Neural cell (in vitro differentiated cells): ENCODE results near the gene ANP32E. TPM values are rescaled to one million over a fixed set of nuclear protein-coding genes. Genes with fewer than 3 reads are reported as not detected.

Experiments
- H2AFZ ChIP-seq: fragments of 200-600, 300-800 bp; sonication (generic), shearing (Covaris generic); 2 replicates; pipeline ENCODE4 v1.6.0; 2014; ENCODE audit warnings: low read depth, mild to moderate bottlenecking, antibody characterized with exemption, low read length, moderate library complexity
- H3F3A ChIP-seq: fragments of 200-600 bp; shearing (Covaris generic); 2 replicates; pipeline ENCODE4 v1.6.1; 2016; ENCODE audit warnings: mild to moderate bottlenecking, moderate library complexity, mixed read lengths, antibody characterized with exemption, low read length; ENCODE audit not compliant: insufficient read depth, poor library complexity, severe bottlenecking
- H3K27ac ChIP-seq: fragments of 200-600, 300-800 bp; sonication (generic), shearing (Covaris generic); 2 replicates; pipeline ENCODE4 v1.5.1; 2014; ENCODE audit warnings: mild to moderate bottlenecking, low read length, moderate library complexity
- H3K27me3 ChIP-seq: fragments of 300-800, 200-600 bp; sonication (generic), shearing (Covaris generic); 2 replicates; pipeline ENCODE4 v1.6.0; 2014; ENCODE audit warnings: mild to moderate bottlenecking, low read depth, low read length, moderate library complexity; ENCODE audit not compliant: insufficient read depth
- H3K36me3 ChIP-seq: fragments of 300-800, 200-600 bp; sonication (generic), shearing (Covaris generic); 2 replicates; pipeline ENCODE4 v1.5.1; 2014; ENCODE audit warnings: mild to moderate bottlenecking, antibody characterized with exemption, low read length, moderate library complexity; ENCODE audit not compliant: insufficient read depth
- H3K4me2 ChIP-seq: fragments of 300-800, 200-600 bp; sonication (generic), shearing (Covaris generic); 2 replicates; pipeline ENCODE4 v1.6.0; 2014; ENCODE audit warnings: mild to moderate bottlenecking, low read length
- H3K4me3 ChIP-seq: fragments of 300-800, 200-600 bp; sonication (generic), shearing (Covaris generic); 2 replicates; pipeline ENCODE4 v1.5.1; 2014; ENCODE audit warnings: mild to moderate bottlenecking, low read length, moderate library complexity
- H3K79me2 ChIP-seq: fragments of 200-600 bp; shearing (Covaris generic); replicated peaks from 2 replicates; pipeline ENCODE4 v1.6.0; 2014; ENCODE audit warnings: mild to moderate bottlenecking, low read length, moderate library complexity; ENCODE audit not compliant: insufficient read depth
- H3K9ac ChIP-seq: fragments of 300-800, 200-600 bp; sonication (generic), shearing (Covaris generic); 2 replicates; pipeline ENCODE4 v1.6.1; 2016; ENCODE audit warnings: mild to moderate bottlenecking, low read length, mixed read lengths
- H3K9me2 ChIP-seq: fragments of 200-600 bp; shearing (Covaris generic); 2 replicates; pipeline ENCODE4 v1.6.1; 2016; ENCODE audit warnings: mild to moderate bottlenecking, low read length, mixed read lengths; ENCODE audit not compliant: insufficient read depth
- H3K9me3 ChIP-seq: fragments of 200-600, 300-800 bp; sonication (generic), shearing (Covaris generic); 2 replicates; pipeline ENCODE4 v1.6.1; 2016; ENCODE audit warnings: mild to moderate bottlenecking, mixed run types, low read length, moderate library complexity, mixed read lengths
- H4K20me1 ChIP-seq: fragments of 200-600 bp; shearing (Covaris generic); 2 replicates; pipeline ENCODE4 v1.6.1; 2016; ENCODE audit warnings: mild to moderate bottlenecking, mixed run types; ENCODE audit not compliant: insufficient read depth
- CTCF ChIP-seq: fragments of 450-650 bp; IDR thresholded peaks from 2 replicates; pipeline ENCODE4 v1.5.1; 2014; ENCODE audit warnings: antibody characterized with exemption, mild to moderate bottlenecking, moderate library complexity; ENCODE audit not compliant: poor library complexity, severe bottlenecking
- EP300 ChIP-seq: fragments of 450-650 bp; conservative IDR thresholded peaks from 2 replicates; pipeline ENCODE4 v1.6.1; 2014; ENCODE audit warnings: antibody characterized with exemption, mild to moderate bottlenecking, moderate library complexity; ENCODE audit not compliant: poor library complexity, severe bottlenecking
- EZH2 ChIP-seq: fragments of 200-600, 300-800 bp; shearing (Covaris generic), sonication (generic); IDR thresholded peaks from 2 replicates; pipeline ENCODE4 v1.6.1; 2014; ENCODE audit warnings: antibody characterized with exemption, low read length, borderline replicate concordance, mild to moderate bottlenecking; ENCODE audit not compliant: insufficient read depth, poor library complexity, severe bottlenecking
- MXI1 ChIP-seq: fragments of 450-650 bp; conservative IDR thresholded peaks from 2 replicates; pipeline ENCODE4 v1.6.1; 2014; ENCODE audit warnings: antibody characterized with exemption, mild to moderate bottlenecking; ENCODE audit not compliant: poor library complexity, severe bottlenecking
- POLR2AphosphoS5 ChIP-seq: IDR thresholded peaks from 2 replicates; pipeline ENCODE4 v1.6.1; 2012
- RAD21 ChIP-seq: fragments of 450-650 bp; conservative IDR thresholded peaks from 2 replicates; pipeline ENCODE4 v1.6.1; 2014; ENCODE audit warnings: antibody characterized with exemption, mild to moderate bottlenecking, moderate library complexity
- REST ChIP-seq: IDR thresholded peaks from 2 replicates; pipeline ENCODE4 v1.6.1; 2012; ENCODE audit warnings: borderline replicate concordance
- SMC3 ChIP-seq: fragments of 450-650 bp; conservative IDR thresholded peaks from 2 replicates; pipeline ENCODE4 v1.6.1; 2014; ENCODE audit warnings: antibody characterized with exemption, mild to moderate bottlenecking, moderate library complexity; ENCODE audit not compliant: poor library complexity
- TAF1 ChIP-seq: IDR thresholded peaks from 2 replicates; pipeline ENCODE4 v1.6.1; 2012; ENCODE audit warnings: low read depth
- polyA plus RNA-seq: library from polyadenylated mRNA; depleted of rRNA; stranded (reverse); fragments of >200 nt; gene quantifications from 2 replicates; pipeline ENCODE4 v1.2.3, GENCODE V29; 2014

Gene ANP32E
- polyA plus RNA-seq, 1 donor from 2014 or later = 17.9 TPM

- no peak overlapping the region for H3K4me3 ChIP-seq
- no peaks in the 10 kb centered on the region for H3K36me3 ChIP-seq
- no peaks in the 10 kb centered on the region for H3K27me3 ChIP-seq
- TF ChIP-seq EZH2 (no peak), RAD21 (no peak), REST (no peak), TAF1 (no peak), EP300 (no peak), CTCF (no peak), POLR2AphosphoS5 (no peak), MXI1 (no peak), SMC3 (no peak)
- no peaks in the 10 kb centered on the region for H3F3A ChIP-seq
- no peaks in the 10 kb centered on the region for H3K9me3 ChIP-seq
- H2AFZ ChIP-seq = no peak overlapping the region
- H4K20me1 ChIP-seq = no peaks in the 10 kb centered on the region
- no peaks in the 10 kb centered on the region for H3K9me2 ChIP-seq
- no peaks in the 10 kb centered on the region for H3K79me2 ChIP-seq
- no peak overlapping the region for H3K4me2 ChIP-seq
- no peak overlapping the region for H3K27ac ChIP-seq
- H3K9ac ChIP-seq = no peak overlapping the region
Measured at GRCh38 chr1:150261367-150261766, 25.5 kb upstream of the ANP32E start.

- no peak overlapping the region for H3K4me2 ChIP-seq
- no peak overlapping the region for H3K9ac ChIP-seq
- no peak overlapping the region for H2AFZ ChIP-seq
- no peak overlapping the region for H3K4me3 ChIP-seq
- H4K20me1 ChIP-seq = no peaks in the 10 kb centered on the region
- no peaks in the 10 kb centered on the region for H3F3A ChIP-seq
- no peaks in the 10 kb centered on the region for H3K9me3 ChIP-seq
- no peaks in the 10 kb centered on the region for H3K9me2 ChIP-seq
- no peaks in the 10 kb centered on the region for H3K27me3 ChIP-seq
- no peaks in the 10 kb centered on the region for H3K36me3 ChIP-seq
- TF ChIP-seq SMC3 (no peak), TAF1 (no peak), EP300 (no peak), CTCF (no peak), POLR2AphosphoS5 (no peak), MXI1 (no peak), EZH2 (no peak), REST (no peak), RAD21 (no peak)
- H3K27ac ChIP-seq = no peak overlapping the region
- H3K79me2 ChIP-seq = no peaks in the 10 kb centered on the region
Measured at GRCh38 chr1:150259758-150260669, 24.1 kb upstream of the ANP32E start.
